Activated CD4-positive, alpha-beta T cell treated with anti-CD3 and anti-CD28 coated beads, Interleukin-2, amount 10 ng/mL, durations not matched to agents 24 days and 14 days (primary cell): ENCODE results near the gene KRT34. TPM values are rescaled to one million over a fixed set of nuclear protein-coding genes. Genes with fewer than 3 reads are reported as not detected.
"Not testable (repeated sequence)": the region's sequence is repeated elsewhere in the genome, so short reads cannot be mapped to it uniquely, and the experiment has no call there.

Experiments used
- DNase-seq: peaks from one replicate; pipeline ENCODE4 v3.0.0; 2022
- H3K27ac Mint-ChIP-seq: one replicate; pipeline ENCODE4 v1.8.0; 2022; ENCODE audit warnings: mild to moderate bottlenecking, mixed read lengths
- H3K27me3 Mint-ChIP-seq: one replicate; pipeline ENCODE4 v1.8.0; 2022; ENCODE audit warnings: mixed read lengths
- H3K36me3 Mint-ChIP-seq: one replicate; pipeline ENCODE4 v1.8.0; 2022; ENCODE audit warnings: low read depth, mild to moderate bottlenecking, mixed read lengths
- H3K4me1 Mint-ChIP-seq: one replicate; pipeline ENCODE4 v1.8.0; 2021; ENCODE audit warnings: mixed read lengths
- H3K4me3 Mint-ChIP-seq: one replicate; pipeline ENCODE4 v1.8.0; 2022; ENCODE audit warnings: mild to moderate bottlenecking, moderate library complexity, mixed read lengths
- H3K9me3 Mint-ChIP-seq: one replicate; pipeline ENCODE4 v1.8.0; 2021; ENCODE audit warnings: mixed read lengths
- intact Hi-C: fragments of 100-400 bp; cut with micrococcal nuclease; formaldehyde crosslinking; loops from one replicate; pipeline ENCODE4 v1.15.1; 2023
- total RNA-seq: library from RNA; stranded (reverse); gene quantifications from 2 replicates; pipeline ENCODE4 v1.2.3, GENCODE V29; 2022

Gene KRT34
- total RNA-seq: not detected in 2 replicates

- H3K36me3 Mint-ChIP-seq, H3K9me3 Mint-ChIP-seq, H3K4me1 Mint-ChIP-seq, H3K27me3 Mint-ChIP-seq, DNase-seq, H3K27ac Mint-ChIP-seq, H3K4me3 Mint-ChIP-seq, intact Hi-C loops: not testable (repeated sequence)
These were observed at the start of gene KRT34 for GRCh38 chr17:41381943-41382342. TSS of gene KRT34 (minus strand) at chr17:41382306. CDS start at chr17:41382246, 60 bp downstream.

GRCh38 chr17:41430376-41430775, 48.3 kb upstream of the KRT34 start:
- H3K4me3 Mint-ChIP-seq, DNase-seq, H3K27me3 Mint-ChIP-seq, H3K4me1 Mint-ChIP-seq, H3K27ac Mint-ChIP-seq, H3K9me3 Mint-ChIP-seq, intact Hi-C loops, H3K36me3 Mint-ChIP-seq: not testable (repeated sequence)

- H3K9me3 Mint-ChIP-seq: no peaks in the 10 kb centered on the region
- H3K27ac Mint-ChIP-seq: no peak overlapping the region
- H3K27me3 Mint-ChIP-seq: peaks cover 9% of the 10 kb centered on the region
- H3K4me1 Mint-ChIP-seq: no peaks in the 10 kb centered on the region
- H3K36me3 Mint-ChIP-seq: no peaks in the 10 kb centered on the region
- H3K4me3 Mint-ChIP-seq: no peak overlapping the region
- DNase-seq: no peak
- intact Hi-C loops: no loop called here
These were observed 47.6 kb upstream of the KRT34 start for GRCh38 chr17:41429667-41430066.

DNA sequence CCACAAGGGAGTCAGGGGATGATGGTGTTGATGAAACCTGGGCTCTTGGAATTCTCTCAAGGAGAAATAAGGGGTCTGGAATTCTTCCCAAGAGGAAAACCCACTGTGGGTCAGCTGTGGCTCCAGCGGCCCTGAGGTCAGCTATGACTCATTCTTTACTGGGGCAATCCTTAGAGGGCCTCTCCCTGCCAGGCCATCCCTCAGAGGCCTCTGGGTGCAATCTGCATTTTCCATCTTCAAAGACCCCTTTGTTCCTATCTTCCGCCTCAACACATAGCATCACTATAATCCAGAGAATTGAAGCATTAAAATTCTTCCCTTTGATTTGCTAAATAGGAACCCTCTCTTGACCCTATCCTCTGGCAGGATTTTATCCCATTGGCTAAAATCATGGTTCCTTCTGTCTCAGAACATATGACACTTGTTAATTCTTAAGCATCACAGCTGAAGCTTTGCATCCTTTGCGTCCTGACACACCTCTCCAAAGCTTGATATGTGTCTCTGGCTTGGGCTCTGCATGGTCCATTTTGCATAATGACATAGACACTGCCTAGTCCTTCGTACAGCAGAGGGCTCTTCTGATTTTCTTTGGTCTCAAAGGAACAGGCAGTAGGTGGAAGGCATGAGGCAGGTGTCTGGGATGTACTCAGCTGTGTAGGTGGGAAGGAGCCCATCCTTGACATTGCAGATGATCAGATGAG, 46.6 kb upstream of the KRT34 start:
- no peaks in the 10 kb centered on the region for H3K9me3 Mint-ChIP-seq
- no peaks in the 10 kb centered on the region for H3K36me3 Mint-ChIP-seq
- intact Hi-C loops: no loop called here
- H3K27me3 Mint-ChIP-seq: peaks cover 9% of the 10 kb centered on the region
- no peak overlapping the region for H3K4me3 Mint-ChIP-seq
- no peak overlapping the region for H3K27ac Mint-ChIP-seq
- no peaks in the 10 kb centered on the region for H3K4me1 Mint-ChIP-seq
- DNase-seq: no peak

- no peak within 1 kb of the TSS for H3K27ac Mint-ChIP-seq
- H3K9me3 Mint-ChIP-seq: no peaks in the 10 kb centered on the region
- intact Hi-C loops: no loop called here
- no peak for DNase-seq
- no peaks in the 10 kb centered on the region for H3K36me3 Mint-ChIP-seq
- H3K4me3 Mint-ChIP-seq: no peak within 1 kb of the TSS
- H3K27me3 Mint-ChIP-seq: peaks cover 5% of the 10 kb centered on the region
- no peaks in the 10 kb centered on the region for H3K4me1 Mint-ChIP-seq
These were observed 42.1 kb upstream of the KRT34 start, which contains the start of gene KRT37 for GRCh38 chr17:41424111-41424635. TSS of gene KRT37 (minus strand) at chr17:41424585. CDS start at chr17:41424523, 62 bp downstream.

GRCh38 chr17:41422586-41422985, 40.5 kb upstream of the KRT34 start:
- H3K9me3 Mint-ChIP-seq, intact Hi-C loops, H3K4me3 Mint-ChIP-seq, H3K27ac Mint-ChIP-seq, H3K36me3 Mint-ChIP-seq, DNase-seq, H3K4me1 Mint-ChIP-seq, H3K27me3 Mint-ChIP-seq: not testable (repeated sequence)

DNA sequence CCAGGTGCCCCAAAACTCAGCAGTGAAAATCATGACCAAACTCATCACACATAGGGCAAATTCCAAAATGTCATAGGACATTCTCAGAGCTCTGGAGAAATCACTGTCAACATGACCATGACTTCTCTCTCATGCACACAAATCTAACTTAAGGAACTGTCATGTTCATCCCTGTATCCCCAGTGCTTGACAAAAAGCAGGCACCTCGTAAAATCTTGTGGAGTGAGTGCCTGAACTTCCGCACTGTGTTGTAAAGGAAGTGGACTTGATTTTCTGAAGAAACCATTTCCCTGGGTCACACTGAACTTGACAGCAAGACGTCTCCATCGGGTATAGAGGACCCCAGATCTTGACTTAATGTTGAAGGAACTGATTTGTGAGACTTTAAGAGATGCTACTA, 39.5 kb upstream of the KRT34 start:
- Mint-ChIP-seq H3K27me3 (no peaks in the 10 kb centered on the region), H3K36me3 (no peaks in the 10 kb centered on the region), H3K4me1 (no peaks in the 10 kb centered on the region), H3K27ac (no peak overlapping the region), H3K9me3 (no peaks in the 10 kb centered on the region), H3K4me3 (no peak overlapping the region)
- intact Hi-C loops: no loop called here
- no peak for DNase-seq

GRCh38 chr17:41421116-41421515, 39.0 kb upstream of the KRT34 start:
- no peaks in the 10 kb centered on the region for H3K9me3 Mint-ChIP-seq
- intact Hi-C loops: no loop called here
- H3K27ac Mint-ChIP-seq: no peak overlapping the region
- H3K4me1 Mint-ChIP-seq: no peaks in the 10 kb centered on the region
- no peaks in the 10 kb centered on the region for H3K36me3 Mint-ChIP-seq
- DNase-seq: no peak
- H3K27me3 Mint-ChIP-seq: no peaks in the 10 kb centered on the region
- no peak overlapping the region for H3K4me3 Mint-ChIP-seq

DNA sequence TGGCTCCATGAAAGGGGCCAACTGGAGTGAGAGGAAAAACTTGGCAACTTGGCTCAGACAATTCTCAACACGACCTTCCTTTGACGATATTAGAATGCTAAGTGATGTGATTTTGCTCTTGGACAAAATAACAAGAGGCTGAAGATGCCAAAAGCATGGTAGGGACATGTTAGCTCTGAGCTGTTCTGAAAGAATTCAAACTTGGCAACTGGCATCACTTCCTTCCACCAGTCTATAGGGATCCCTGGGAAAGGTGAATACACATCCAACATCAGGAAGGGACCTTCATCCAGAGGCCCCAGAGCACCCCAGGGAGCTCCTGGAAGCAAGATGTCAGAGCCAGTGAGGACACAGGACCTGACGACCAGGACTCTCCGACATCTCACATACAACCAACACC, 38.0 kb upstream of the KRT34 start:
- Mint-ChIP-seq H3K27ac (no peak overlapping the region), H3K4me3 (no peak overlapping the region), H3K36me3 (no peaks in the 10 kb centered on the region), H3K9me3 (no peaks in the 10 kb centered on the region), H3K27me3 (no peaks in the 10 kb centered on the region), H3K4me1 (no peaks in the 10 kb centered on the region)
- intact Hi-C loops: no loop called here
- DNase-seq: no peak

GRCh38 chr17:41419716-41420115, 37.6 kb upstream of the KRT34 start:
- H3K9me3 Mint-ChIP-seq: no peaks in the 10 kb centered on the region
- H3K4me3 Mint-ChIP-seq: no peak overlapping the region
- no peaks in the 10 kb centered on the region for H3K36me3 Mint-ChIP-seq
- intact Hi-C loops: no loop called here
- no peaks in the 10 kb centered on the region for H3K4me1 Mint-ChIP-seq
- H3K27ac Mint-ChIP-seq: no peak overlapping the region
- no peaks in the 10 kb centered on the region for H3K27me3 Mint-ChIP-seq
- no peak for DNase-seq

- H3K36me3 Mint-ChIP-seq: no peaks in the 10 kb centered on the region
- no peak overlapping the region for H3K4me3 Mint-ChIP-seq
- peaks cover 3% of the 10 kb centered on the region for H3K27me3 Mint-ChIP-seq
- no peaks in the 10 kb centered on the region for H3K9me3 Mint-ChIP-seq
- no peak overlapping the region for H3K27ac Mint-ChIP-seq
- DNase-seq: no peak
- H3K4me1 Mint-ChIP-seq: no peaks in the 10 kb centered on the region
- intact Hi-C loops: no loop called here
These were observed 36.2 kb upstream of the KRT34 start for GRCh38 chr17:41418116-41418860.

DNA sequence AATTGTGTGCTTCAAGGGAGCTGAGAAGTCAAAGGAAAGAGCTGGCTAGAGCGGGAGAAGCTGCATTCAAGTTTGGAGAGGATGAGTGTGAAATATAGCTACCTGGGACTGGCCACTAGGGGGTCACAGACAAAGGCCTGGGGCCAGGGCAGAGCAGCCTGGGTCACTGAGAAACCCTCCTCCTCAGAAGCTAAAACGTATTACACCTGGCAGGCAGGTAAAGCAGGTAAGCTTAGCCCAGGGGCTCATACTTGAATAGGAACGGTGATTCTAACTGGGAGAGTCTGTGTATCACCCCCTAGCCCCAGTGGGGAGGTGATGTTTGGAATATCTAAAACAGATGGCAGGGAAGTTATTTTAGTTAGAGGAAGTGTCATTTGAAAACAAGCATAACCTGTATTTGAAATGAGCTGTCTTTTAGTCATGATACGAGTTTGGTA, 35.5 kb upstream of the KRT34 start:
- intact Hi-C loops: no loop called here
- DNase-seq: no peak
- Mint-ChIP-seq H3K36me3 (no peaks in the 10 kb centered on the region), H3K4me1 (no peaks in the 10 kb centered on the region), H3K27me3 (peaks cover 3% of the 10 kb centered on the region), H3K27ac (no peak overlapping the region), H3K4me3 (no peak overlapping the region), H3K9me3 (no peaks in the 10 kb centered on the region)

GRCh38 chr17:41417127-41417526, 35.0 kb upstream of the KRT34 start:
- Mint-ChIP-seq H3K27me3 (peaks cover 3% of the 10 kb centered on the region), H3K4me3 (no peak overlapping the region), H3K27ac (no peak overlapping the region), H3K36me3 (no peaks in the 10 kb centered on the region), H3K4me1 (no peaks in the 10 kb centered on the region), H3K9me3 (no peaks in the 10 kb centered on the region)
- DNase-seq: no peak
- intact Hi-C loops: no loop called here

GRCh38 chr17:41416479-41416878, 34.4 kb upstream of the KRT34 start:
- DNase-seq: no peak
- H3K36me3 Mint-ChIP-seq: no peaks in the 10 kb centered on the region
- H3K27me3 Mint-ChIP-seq: peaks cover 3% of the 10 kb centered on the region
- no peak overlapping the region for H3K27ac Mint-ChIP-seq
- no peaks in the 10 kb centered on the region for H3K4me1 Mint-ChIP-seq
- intact Hi-C loops: no loop called here
- no peak overlapping the region for H3K4me3 Mint-ChIP-seq
- H3K9me3 Mint-ChIP-seq: no peaks in the 10 kb centered on the region
